HEK293 (cell line): ENCODE data around the gene ZNF644.

Experiments
- CTCF ChIA-PET: fragments of 350-600 bp; formaldehyde crosslinking; extraction: SDS; loops from one replicate; lab custom pipeline; 2021; ENCODE audit warnings: antibody characterized with exemption; lab: Yijun Ruan, JAX
- POLR2A ChIA-PET: fragments of 300-600 bp; formaldehyde crosslinking; extraction: SDS; loops from one replicate; lab custom pipeline; 2020; ENCODE audit warnings: antibody characterized with exemption, inconsistent platforms; lab: Yijun Ruan, JAX
- H3K27ac ChIP-seq: fragments of 200-500 bp; sonication (Bioruptor generic); 2 replicates; pipeline ENCODE4 v1.5.1; 2014; ENCODE audit warnings: low read depth, low read length, control low read depth, inconsistent platforms; ENCODE audit errors: extremely low read depth
- H3K36me3 ChIP-seq, 2 experiments: fragments of 200-500 bp in 1 of 2; sonication (Bioruptor generic) in 1 of 2; 1 replicate in 1 of 2; 2 replicates in 1 of 2; pipeline ENCODE4 v1.5.1; 2014 to 2017; ENCODE audit warnings: inconsistent platforms in 2 of 2, low read length in 2 of 2; ENCODE audit not compliant: control insufficient read depth in 2 of 2, insufficient read depth in 1 of 2
- H3K4me1 ChIP-seq: fragments of 200-500 bp; sonication (Bioruptor generic); 2 replicates; pipeline ENCODE4 v1.5.1; 2014; ENCODE audit warnings: mild to moderate bottlenecking, low read length, inconsistent platforms; ENCODE audit not compliant: control insufficient read depth, insufficient read depth
- H3K4me3 ChIP-seq: 2 replicates; pipeline ENCODE4 v1.5.1; 2011; ENCODE audit warnings: low read depth, mild to moderate bottlenecking, control low read depth, low read length, moderate library complexity
- H3K9me3 ChIP-seq: fragments of 200-500 bp; sonication (Bioruptor generic); 2 replicates; pipeline ENCODE4 v1.5.1; 2014; ENCODE audit warnings: low read depth, low read length, inconsistent platforms; ENCODE audit not compliant: control insufficient read depth, insufficient read depth
- GLI2 ChIP-seq: fragments of 450-650 bp; formaldehyde crosslinking; IDR thresholded peaks from 2 replicates; pipeline ENCODE4; 2017; ENCODE audit warnings: missing biosample characterization, missing genetic modification characterization, low read depth, borderline replicate concordance
- GLIS1 ChIP-seq: fragments of 450-650 bp; formaldehyde crosslinking; IDR thresholded peaks from 2 replicates; pipeline ENCODE4 v1.5.1; 2016; ENCODE audit warnings: missing biosample characterization, missing genetic modification characterization
- KLF9 ChIP-seq: fragments of 450-650 bp; formaldehyde crosslinking; IDR thresholded peaks from 2 replicates; pipeline ENCODE4 v1.5.1; 2016; ENCODE audit warnings: missing biosample characterization, missing genetic modification characterization, low read depth
- PBX3 ChIP-seq: sonication (generic); formaldehyde crosslinking; IDR thresholded peaks from 2 replicates; pipeline ENCODE4 v1.8.1; 2022; ENCODE audit warnings: mild to moderate bottlenecking, moderate library complexity, missing genetic modification reagents
- REPIN1 ChIP-seq: fragments of 450-650 bp; formaldehyde crosslinking; IDR thresholded peaks from 2 replicates; pipeline ENCODE4 v1.5.1; 2017; ENCODE audit warnings: missing biosample characterization, missing genetic modification characterization, low read depth
- ZBTB21 ChIP-seq: fragments of 450-650 bp; formaldehyde crosslinking; IDR thresholded peaks from 2 replicates; pipeline ENCODE4 v1.5.1; 2017; ENCODE audit warnings: missing biosample characterization, missing genetic modification characterization
- ZNF133 ChIP-seq: fragments of 450-650 bp; formaldehyde crosslinking; IDR thresholded peaks from 2 replicates; pipeline ENCODE4 v1.5.1; 2016; ENCODE audit warnings: missing biosample characterization, missing genetic modification characterization
- ZNF146 ChIP-seq: fragments of 450-650 bp; formaldehyde crosslinking; IDR thresholded peaks from 2 replicates; pipeline ENCODE4 v1.5.1; 2016; ENCODE audit warnings: missing biosample characterization, missing genetic modification characterization
- ZNF155 ChIP-seq: fragments of 450-650 bp; formaldehyde crosslinking; IDR thresholded peaks from 2 replicates; pipeline ENCODE4 v1.5.1; 2016; ENCODE audit warnings: missing biosample characterization, missing genetic modification characterization
- ZNF202 ChIP-seq: fragments of 450-650 bp; formaldehyde crosslinking; IDR thresholded peaks from 2 replicates; pipeline ENCODE4 v1.5.1; 2016; ENCODE audit warnings: missing biosample characterization, missing genetic modification characterization, borderline replicate concordance
- ZNF214 ChIP-seq: fragments of 450-650 bp; formaldehyde crosslinking; IDR thresholded peaks from 2 replicates; pipeline ENCODE4 v1.5.1; 2017; ENCODE audit warnings: missing biosample characterization, mild to moderate bottlenecking, missing genetic modification characterization, borderline replicate concordance
- ZNF223 ChIP-seq: fragments of 450-650 bp; formaldehyde crosslinking; IDR thresholded peaks from 2 replicates; pipeline ENCODE4 v1.5.1; 2016; ENCODE audit warnings: missing biosample characterization, missing genetic modification characterization
- ZNF23 ChIP-seq: fragments of 450-650 bp; formaldehyde crosslinking; IDR thresholded peaks from 2 replicates; pipeline ENCODE4 v1.5.1; 2016; ENCODE audit warnings: missing biosample characterization, missing genetic modification characterization, borderline replicate concordance
- ZNF266 ChIP-seq: fragments of 450-650 bp; formaldehyde crosslinking; IDR thresholded peaks from 2 replicates; pipeline ENCODE4 v1.5.1; 2016; ENCODE audit warnings: missing biosample characterization, missing genetic modification characterization, low read depth
- ZNF354C ChIP-seq: fragments of 450-650 bp; formaldehyde crosslinking; IDR thresholded peaks from 2 replicates; pipeline ENCODE4 v1.5.1; 2016; ENCODE audit warnings: missing biosample characterization, missing genetic modification characterization, low read depth, borderline replicate concordance
- ZNF416 ChIP-seq: fragments of 450-650 bp; formaldehyde crosslinking; IDR thresholded peaks from 2 replicates; pipeline ENCODE4 v1.5.1; 2016; ENCODE audit warnings: missing biosample characterization, missing genetic modification characterization
- ZNF518A ChIP-seq: fragments of 450-650 bp; formaldehyde crosslinking; conservative IDR thresholded peaks from 2 replicates; pipeline ENCODE4 v1.5.1; 2016; ENCODE audit warnings: low read depth, missing biosample characterization, missing genetic modification characterization
- ZNF529 ChIP-seq: fragments of 450-650 bp; formaldehyde crosslinking; IDR thresholded peaks from 2 replicates; pipeline ENCODE4 v1.5.1; 2017; ENCODE audit warnings: missing genetic modification characterization, missing biosample characterization; ENCODE audit not compliant: insufficient replicate concordance
- ZNF624 ChIP-seq: fragments of 450-650 bp; formaldehyde crosslinking; IDR thresholded peaks from 2 replicates; pipeline ENCODE4 v1.5.1; 2017; ENCODE audit warnings: missing biosample characterization, missing genetic modification characterization
- ZNF76 ChIP-seq: fragments of 450-650 bp; formaldehyde crosslinking; IDR thresholded peaks from 2 replicates; pipeline ENCODE4; 2016; ENCODE audit warnings: low read depth, missing biosample characterization, missing genetic modification characterization, borderline replicate concordance
- ZNF830 ChIP-seq: fragments of 450-650 bp; IDR thresholded peaks from 2 replicates; pipeline ENCODE4 v1.5.0; 2018; ENCODE audit warnings: missing biosample characterization, missing genetic modification characterization, low read depth, mild to moderate bottlenecking, moderate library complexity
- ZSCAN23 ChIP-seq: fragments of 450-650 bp; formaldehyde crosslinking; IDR thresholded peaks from 2 replicates; pipeline ENCODE4 v1.5.1; 2016; ENCODE audit warnings: missing biosample characterization, missing genetic modification characterization

Gene ZNF644

GRCh38 chr1:90993245-90993644 lies 28.6 kb downstream of the ZNF644 start:
- TF ChIP-seq ZNF529 (tag by site-specific recombination) (no peak), ZNF354C (tag by site-specific recombination) (no peak), ZNF830 (tag by site-specific recombination) (no peak), GLI2 (tag by site-specific recombination) (no peak), ZNF146 (tag by site-specific recombination) (no peak), ZNF416 (tag by site-specific recombination) (no peak), ZBTB21 (no peak), REPIN1 (no peak)
- TF ChIP-seq, all 188 proteins: peak for 0
- Histone ChIP-seq H3K36me3 (peaks cover 0 to 37% of the 10 kb centered on the region in 2 experiments; a peak in 2 of 3 replicates), H3K27ac (no peak overlapping the region), H3K9me3 (no peaks in the 10 kb centered on the region), H3K4me3 (no peak overlapping the region), H3K4me1 (no peaks in the 10 kb centered on the region)
- ChIA-PET POLR2A (no interaction called here), CTCF (interaction anchor here (0.5 to 2.1 kb wide), 2 partner anchors 172 to 245 kb away, joined by 4 read pairs; no protein-coding TSS in a partner anchor)

GRCh38 chr1:90990779-90991178 lies 31.1 kb downstream of the ZNF644 start:
- no peaks in the 10 kb centered on the region for H3K4me1 ChIP-seq
- H3K9me3 ChIP-seq = no peaks in the 10 kb centered on the region
- H3K4me3 ChIP-seq = no peak overlapping the region
- no peak for TF ChIP-seq GLIS1 (tag by site-specific recombination)
- no peak for TF ChIP-seq ZNF223 (tag by site-specific recombination)
- no peak for TF ChIP-seq ZNF146 (tag by site-specific recombination)
- no peak for TF ChIP-seq ZSCAN23
- TF ChIP-seq ZNF23 (tag by site-specific recombination) = no peak
- no peak for TF ChIP-seq ZNF266 (tag by site-specific recombination)
- TF ChIP-seq ZNF76 = no peak
- no peak for TF ChIP-seq ZNF624 (tag by site-specific recombination)
- TF ChIP-seq KLF9 (tag by site-specific recombination) = no peak
- no peak for TF ChIP-seq ZNF202
- ChIA-PET CTCF (no interaction called here), POLR2A (no interaction called here)
- peaks cover 0 to 39% of the 10 kb centered on the region in 2 experiments; a peak in 2 of 3 replicates for H3K36me3 ChIP-seq
- H3K27ac ChIP-seq = no peak overlapping the region

- Histone ChIP-seq H3K9me3 (no peaks in the 10 kb centered on the region), H3K4me3 (no peak overlapping the region), H3K4me1 (no peaks in the 10 kb centered on the region), H3K27ac (no peak overlapping the region), H3K36me3 (peaks cover 0 to 39% of the 10 kb centered on the region in 2 experiments; a peak in 2 of 3 replicates)
- ChIA-PET POLR2A (no interaction called here), CTCF (no interaction called here)
- TF ChIP-seq ZNF518A (tag by site-specific recombination) (no peak), ZNF624 (tag by site-specific recombination) (no peak), ZNF155 (no peak), ZNF214 (tag by site-specific recombination) (no peak), PBX3 (CRISPR knock-in tag) (no peak), ZNF133 (no peak)
Measured at GRCh38 chr1:90989990-90990389, 31.8 kb downstream of the ZNF644 start.
